ENCODE results near the gene NRN1L.
A peak's percentile ranks its signal among the peaks of the same experiment; 100 is the strongest.
"Not testable (repeated sequence)": the region's sequence is repeated elsewhere in the genome, so short reads cannot be mapped to it uniquely, and the experiment has no call there.

Gene NRN1L

DNA sequence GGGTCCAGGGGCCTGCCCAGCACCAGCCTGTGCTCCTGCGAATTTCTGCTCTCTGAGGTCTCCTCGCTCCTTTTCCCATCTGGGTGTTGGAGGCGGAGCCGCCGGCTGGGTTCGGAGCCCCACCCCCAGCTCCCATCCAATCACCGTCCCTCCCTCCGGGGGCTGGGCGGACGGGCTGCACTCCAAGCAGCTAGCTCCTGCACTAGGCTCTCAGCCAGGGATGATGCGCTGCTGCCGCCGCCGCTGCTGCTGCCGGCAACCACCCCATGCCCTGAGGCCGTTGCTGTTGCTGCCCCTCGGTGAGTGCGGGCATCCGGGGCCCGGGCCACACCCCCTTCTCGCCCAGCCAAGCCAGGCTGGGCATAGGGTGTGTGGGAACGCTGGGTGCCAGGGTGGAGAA is at the start of gene NRN1L:
Gene NRN1L (plus strand): TSS at position 202 of the 400 bp plus-strand sequence. CDS start 19 bp downstream, at position 221.
- DNase-seq (ENCODE audit: low read depth in 2 of 2), result no peak

DNA sequence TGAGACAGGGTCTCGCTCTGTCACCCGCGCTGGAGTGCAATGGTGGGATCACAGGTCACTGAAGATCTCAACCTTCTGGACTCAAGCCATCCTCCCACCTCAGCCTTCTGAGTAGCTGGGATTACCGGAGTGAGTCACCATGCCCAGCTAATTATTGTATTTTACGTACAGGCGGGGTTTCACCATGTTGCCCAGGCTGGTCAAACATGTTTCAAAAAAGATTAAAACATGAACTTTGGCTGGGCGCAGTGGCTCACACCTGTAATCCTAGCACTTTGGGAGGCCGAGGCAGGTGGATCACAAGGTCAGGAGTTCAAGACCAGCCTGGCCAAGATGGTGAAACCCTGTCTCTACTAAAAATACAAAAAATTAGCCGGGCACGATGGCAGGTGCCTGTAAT is 47.5 kb upstream of the NRN1L start:
- not testable (repeated sequence) for DNase-seq (ENCODE audit: low read depth in 2 of 2)

GRCh38 chr16:67837811-67838210 is 46.9 kb upstream of the NRN1L start:
- no peak for DNase-seq (ENCODE audit: low read depth in 2 of 2)

DNA sequence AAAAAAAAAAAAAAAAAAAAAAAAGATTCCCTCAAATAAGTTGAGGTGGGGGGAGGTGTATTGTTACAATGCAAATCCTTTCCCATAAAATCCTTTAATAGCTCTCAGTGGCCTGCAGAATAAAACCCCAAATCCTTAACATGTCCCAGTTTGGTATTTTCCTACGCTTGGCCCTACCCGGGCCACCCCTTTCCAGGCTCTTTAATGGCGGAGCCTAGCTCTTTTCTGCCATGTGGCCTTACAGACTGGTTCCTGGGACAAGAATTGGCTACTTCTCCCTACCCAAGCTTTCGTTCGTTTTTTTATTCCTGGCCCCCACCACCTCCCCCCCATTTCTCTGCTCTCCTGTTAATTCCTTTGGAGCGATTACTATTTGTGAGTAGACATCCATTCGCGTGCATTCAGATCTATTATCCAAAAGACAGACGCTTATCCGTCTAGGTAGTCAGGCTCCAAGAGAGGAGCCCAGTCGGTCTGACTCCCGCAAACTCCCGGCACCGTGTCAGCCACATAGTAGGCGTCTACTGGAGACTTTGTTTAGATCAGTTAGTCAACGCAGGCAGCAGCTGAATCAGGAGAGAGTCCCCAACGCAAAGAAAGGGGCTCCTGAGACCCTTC is 43.4 kb upstream of the NRN1L start:
- no peak for DNase-seq (ENCODE audit: low read depth in 2 of 2)

- peak; percentile 86 to 90 for DNase-seq (ENCODE audit: low read depth in 2 of 2)
These were observed 42.7 kb upstream of the NRN1L start, which contains the start of gene THAP11 for GRCh38 chr16:67841816-67842508. THAP11 (plus strand) TSS chr16:67842320; CDS start chr16:67842555, 235 bp downstream.

- DNase-seq (ENCODE audit: low read depth in 2 of 2), result peak; percentile 15 to 24
These were observed 42.0 kb upstream of the NRN1L start for GRCh38 chr16:67842509-67843342.

- DNase-seq (ENCODE audit: low read depth in 2 of 2), result no peak
These were observed 41.3 kb upstream of the NRN1L start for GRCh38 chr16:67843343-67843765.

DNA sequence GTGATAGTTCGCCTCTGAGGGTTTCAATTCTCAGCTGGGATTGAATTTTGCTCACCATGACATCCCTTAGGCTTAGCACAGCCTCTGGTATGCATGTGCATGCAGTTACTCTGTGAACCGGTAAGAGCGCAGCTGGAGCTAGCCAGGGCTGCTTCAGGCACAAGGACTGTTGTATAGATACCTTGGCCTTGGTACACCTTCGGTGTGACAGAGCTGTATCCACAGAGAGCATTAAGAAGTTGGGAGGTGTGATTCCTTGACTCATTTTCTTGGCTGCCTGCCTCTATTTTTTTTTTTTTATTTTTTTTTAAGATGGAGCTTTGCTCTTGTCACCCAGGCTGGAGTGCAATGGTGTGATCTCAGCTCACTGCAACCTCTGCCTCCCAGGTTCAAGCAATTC is 40.2 kb upstream of the NRN1L start:
- DNase-seq (ENCODE audit: low read depth in 2 of 2), result no peak

GRCh38 chr16:67845291-67846062 is 39.2 kb upstream of the NRN1L start:
- no peak for DNase-seq (ENCODE audit: low read depth in 2 of 2)

GRCh38 chr16:67846063-67846319 is 38.7 kb upstream of the NRN1L start:
- no peak for DNase-seq (ENCODE audit: low read depth in 2 of 2)

- peak; percentile 88 to 89 for DNase-seq (ENCODE audit: low read depth in 2 of 2)
These were observed 38.2 kb upstream of the NRN1L start, which contains the start of gene NUTF2 for GRCh38 chr16:67846320-67847063. NUTF2 (plus strand) TSS chr16:67846933; CDS start chr16:67865131, 18,198 bp downstream.

DNA sequence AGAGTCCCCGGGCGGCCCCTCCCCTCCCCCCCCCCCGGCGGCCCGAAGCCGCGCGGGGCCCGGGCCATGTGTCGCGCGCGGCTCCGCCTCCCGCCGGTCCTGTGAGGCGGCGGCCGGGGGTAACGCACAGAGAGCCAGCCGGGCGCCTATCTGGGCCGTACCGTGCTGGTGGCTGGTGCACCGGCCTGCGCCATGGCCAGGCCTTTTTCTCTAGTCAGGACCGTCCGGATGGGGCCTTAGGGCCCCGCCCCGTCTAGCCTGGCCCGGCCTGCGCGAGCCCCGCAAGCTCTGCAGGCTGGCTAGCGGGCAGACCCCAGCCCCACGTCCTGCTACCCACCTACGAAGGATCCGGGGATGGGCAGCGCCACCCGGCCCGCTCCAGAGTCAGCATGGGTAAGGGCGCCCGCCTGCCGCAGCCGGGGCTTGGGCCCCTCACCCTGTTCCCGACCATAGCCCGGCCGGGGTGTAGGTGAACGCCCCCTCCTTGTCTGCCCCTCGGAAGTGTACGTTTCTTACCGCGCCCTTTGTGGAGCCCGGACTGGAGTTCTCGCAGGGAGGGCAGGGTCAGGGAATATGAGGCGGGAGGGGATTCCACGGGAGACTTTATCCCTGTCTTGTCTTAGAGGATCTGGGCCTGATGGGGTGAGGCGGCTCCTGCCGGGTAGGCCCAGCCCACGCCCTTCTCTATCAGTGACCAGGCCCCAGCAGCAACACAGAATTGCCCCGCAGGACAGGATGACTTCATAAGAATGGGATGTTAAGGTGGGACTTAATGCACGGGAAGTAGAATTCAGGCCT is 37.4 kb upstream of the NRN1L start, which contains the start of gene CENPT:
Gene CENPT (minus strand): TSS at position 630 of the 798 bp plus-strand sequence. CDS start 13,834 bp downstream, outside the sequence.
- DNase-seq (ENCODE audit: low read depth in 2 of 2), result no peak

DNA sequence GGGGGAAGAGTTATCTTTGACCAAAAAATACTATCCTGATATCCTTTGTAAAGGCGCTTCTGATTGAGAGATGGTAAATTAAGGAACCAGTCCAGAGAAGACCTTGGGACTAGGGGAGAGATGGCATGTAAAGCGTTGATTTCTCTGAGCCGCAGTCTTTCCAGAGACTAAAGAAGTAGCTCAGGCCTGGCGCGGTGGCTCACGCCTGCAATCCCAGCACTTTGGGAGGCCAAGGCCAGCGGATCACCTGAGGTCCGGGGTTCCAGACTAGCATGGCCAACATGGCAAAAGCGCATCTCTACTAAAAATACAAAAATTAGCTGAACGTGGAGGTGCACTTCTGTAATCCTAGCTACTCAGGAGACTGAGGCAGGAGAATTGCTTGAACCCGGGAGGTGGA is 36.6 kb upstream of the NRN1L start:
- DNase-seq (ENCODE audit: low read depth in 2 of 2), result no peak

GRCh38 chr16:67853670-67854069 is 31.0 kb upstream of the NRN1L start:
- no peak for DNase-seq (ENCODE audit: low read depth in 2 of 2)

- DNase-seq (ENCODE audit: low read depth in 2 of 2), result no peak
These were observed 28.9 kb upstream of the NRN1L start for GRCh38 chr16:67855789-67856188.

DNA sequence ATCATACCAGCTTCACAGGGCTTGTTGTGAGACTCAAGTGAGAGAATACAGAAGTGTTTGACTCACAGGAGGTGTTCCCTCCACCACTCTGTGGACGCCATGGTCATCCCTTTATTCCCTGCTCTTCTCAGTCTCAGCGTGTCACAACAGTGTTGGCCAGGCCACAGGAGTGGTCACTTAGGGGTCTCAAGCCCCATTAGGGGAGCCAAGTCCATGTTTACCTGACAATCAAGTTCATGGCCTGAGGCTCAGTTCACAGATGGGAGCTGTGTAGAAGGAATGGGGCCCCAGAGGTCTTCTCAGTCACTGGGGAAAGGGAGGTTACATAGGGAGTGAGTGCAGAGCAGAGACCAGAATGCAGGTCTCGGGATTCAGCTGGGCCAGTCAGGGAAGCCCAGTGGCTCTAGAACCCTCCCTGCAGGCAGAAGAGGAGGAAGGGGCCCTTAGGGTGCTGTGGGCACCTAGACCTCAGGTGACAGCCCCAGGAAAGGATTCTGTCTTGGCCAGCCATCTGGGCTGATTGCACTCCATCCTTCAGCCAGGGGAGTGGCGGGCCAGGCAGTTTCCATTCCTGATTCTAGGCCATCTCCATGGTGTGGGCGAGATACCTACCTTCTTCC is 27.6 kb upstream of the NRN1L start:
- DNase-seq (ENCODE audit: low read depth in 2 of 2), result no peak

- no peak for DNase-seq (ENCODE audit: low read depth in 2 of 2)
These were observed 27.0 kb upstream of the NRN1L start for GRCh38 chr16:67857547-67858233.

GRCh38 chr16:67858500-67858899 is 26.2 kb upstream of the NRN1L start:
- no peak for DNase-seq (ENCODE audit: low read depth in 2 of 2)

Data from stimulated activated CD8-positive, alpha-beta memory T cell treated with anti-CD3 and anti-CD28 coated beads, Interleukin-7, amount 100 ng/mL, for 1 hour (primary cell).